Lung (tissue), 12 donors: ENCODE data around the gene TPCN2. TPM values are rescaled to one million over a fixed set of nuclear protein-coding genes. Genes with fewer than 3 reads are reported as not detected.

Source experiments
- ATAC-seq: fragments of 200-7000 bp; cut with Tn5 transposase; one replicate; pipeline ENCODE4 v1.9.1; 2020; ENCODE audit warnings: moderate number of reproducible peaks; ENCODE audit not compliant: insufficient read depth, low FRiP score
- DNase-seq, 3 donors: peaks; one replicate each; pipeline ENCODE4 v3.0.0-alpha.2; 2013 to 2017
- H3K27ac ChIP-seq, 2 donors: one replicate each; pipeline ENCODE4 v1.5.1; 2013; ENCODE audit warnings: mild to moderate bottlenecking in 2 of 2, moderate library complexity in 2 of 2, control low read depth in 1 of 2, inconsistent platforms in 1 of 2, low read depth in 1 of 2, low read length in 1 of 2
- H3K27me3 ChIP-seq, 3 donors: one replicate each; pipeline ENCODE4 v1.5.1; 2013; ENCODE audit warnings: low read length in 2 of 3; ENCODE audit not compliant: control insufficient read depth in 3 of 3, insufficient read depth in 3 of 3
- H3K36me3 ChIP-seq, 4 donors: one replicate each; pipeline ENCODE4 v1.5.1; 2013; ENCODE audit warnings: low read length in 4 of 4, mild to moderate bottlenecking in 1 of 4, moderate library complexity in 1 of 4; ENCODE audit not compliant: control insufficient read depth in 4 of 4, insufficient read depth in 4 of 4
- H3K4me1 ChIP-seq, 5 donors: one replicate each; pipeline ENCODE4 v1.5.1; 2013; ENCODE audit warnings: low read length in 5 of 5, mild to moderate bottlenecking in 2 of 5, moderate library complexity in 1 of 5; ENCODE audit not compliant: control insufficient read depth in 5 of 5, insufficient read depth in 5 of 5
- H3K4me3 ChIP-seq: one replicate; pipeline ENCODE4 v1.5.1; 2013; ENCODE audit warnings: mild to moderate bottlenecking, control low read depth, moderate library complexity
- H3K9ac ChIP-seq, 2 donors: one replicate each; pipeline ENCODE4 v1.5.1; 2013; ENCODE audit warnings: low read length in 2 of 2, control low read depth in 1 of 2; ENCODE audit not compliant: insufficient read depth in 1 of 2
- H3K9me3 ChIP-seq, 4 donors: one replicate each; pipeline ENCODE4 v1.5.1; 2013; ENCODE audit warnings: low read length in 3 of 4, mild to moderate bottlenecking in 1 of 4, moderate library complexity in 1 of 4; ENCODE audit not compliant: control insufficient read depth in 4 of 4, insufficient read depth in 3 of 4
- WGBS, 2 donors: extraction: QIAGEN DNeasy Blood & Tissue Kit; methylation state at CpG; one replicate each; pipeline ENCODE4 v1.1.7; 2013; 5-methylcytosine and 5-hydroxymethylcytosine counted together
- polyA plus RNA-seq, 2 donors: library from polyadenylated mRNA; stranded (reverse); fragments of 200-250 nt; gene quantifications; one replicate each; pipeline ENCODE4 v1.2.1, GENCODE V29; 2013
- total RNA-seq, 2 donors: library from RNA; depleted of rRNA in 1 of 2; stranded (reverse); fragments of >200 nt in 1 of 2; gene quantifications; one replicate each; pipeline ENCODE4 v1.2.1, GENCODE V29; 2014 to 2021
- TF ChIP-seq, protein P1 (sequence below): IDR thresholded peaks from 2 replicates; pipeline ENCODE4 v1.5.1; 2012; ENCODE audit warnings: mild to moderate bottlenecking; ENCODE audit errors: control extremely low read depth, extremely low read depth
- donor health status: control.
- donor health status: control.
- donor health status: Bipolar disorder and iron deficiency.
- donor health status: healthy.
- donor health status: DM: yes; HTN: yes; CAD: no.

The TPCN2 gene
- total and polyA plus RNA-seq, 4 donors, result 10.0 to 25.0 (median 14.5) TPM

DNA sequence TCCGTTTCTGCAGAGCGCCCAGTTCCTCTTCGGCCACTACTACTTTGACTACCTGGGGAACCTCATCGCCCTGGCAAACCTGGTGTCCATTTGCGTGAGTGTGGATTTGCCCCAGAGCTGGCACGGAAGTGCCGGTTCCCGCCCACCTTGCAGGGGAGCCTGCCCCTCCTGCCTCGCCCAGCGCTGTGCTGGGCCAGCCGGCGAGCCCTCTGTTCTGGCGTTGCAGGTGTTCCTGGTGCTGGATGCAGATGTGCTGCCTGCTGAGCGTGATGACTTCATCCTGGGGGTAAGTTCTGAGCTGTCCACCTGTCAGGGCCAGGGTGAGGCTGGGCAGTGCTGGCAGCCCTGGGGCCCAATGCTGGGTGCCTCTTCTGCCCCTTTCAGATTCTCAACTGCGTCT, 29.8 kb downstream of the TPCN2 start:
- DNase-seq (no peak), ATAC-seq (no peak)
- WGBS, 2 donors, result 95 to 97% methylated on average over 15 of the region's 15 CpGs
- Histone ChIP-seq H3K27me3 (no peaks in the 10 kb centered on the region), H3K9ac (no peak overlapping the region), H3K36me3 (peaks cover 0 to 47% (median 18%) of the 10 kb centered on the region in 4 donors), H3K27ac (no peak overlapping the region), H3K9me3 (no peaks in the 10 kb centered on the region), H3K4me1 (peaks cover 0 to 3% (median 0%) of the 10 kb centered on the region in 5 donors), H3K4me3 (no peak overlapping the region)
- TF ChIP-seq, protein P1, sequence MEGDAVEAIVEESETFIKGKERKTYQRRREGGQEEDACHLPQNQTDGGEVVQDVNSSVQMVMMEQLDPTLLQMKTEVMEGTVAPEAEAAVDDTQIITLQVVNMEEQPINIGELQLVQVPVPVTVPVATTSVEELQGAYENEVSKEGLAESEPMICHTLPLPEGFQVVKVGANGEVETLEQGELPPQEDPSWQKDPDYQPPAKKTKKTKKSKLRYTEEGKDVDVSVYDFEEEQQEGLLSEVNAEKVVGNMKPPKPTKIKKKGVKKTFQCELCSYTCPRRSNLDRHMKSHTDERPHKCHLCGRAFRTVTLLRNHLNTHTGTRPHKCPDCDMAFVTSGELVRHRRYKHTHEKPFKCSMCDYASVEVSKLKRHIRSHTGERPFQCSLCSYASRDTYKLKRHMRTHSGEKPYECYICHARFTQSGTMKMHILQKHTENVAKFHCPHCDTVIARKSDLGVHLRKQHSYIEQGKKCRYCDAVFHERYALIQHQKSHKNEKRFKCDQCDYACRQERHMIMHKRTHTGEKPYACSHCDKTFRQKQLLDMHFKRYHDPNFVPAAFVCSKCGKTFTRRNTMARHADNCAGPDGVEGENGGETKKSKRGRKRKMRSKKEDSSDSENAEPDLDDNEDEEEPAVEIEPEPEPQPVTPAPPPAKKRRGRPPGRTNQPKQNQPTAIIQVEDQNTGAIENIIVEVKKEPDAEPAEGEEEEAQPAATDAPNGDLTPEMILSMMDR, result no peak

DNA sequence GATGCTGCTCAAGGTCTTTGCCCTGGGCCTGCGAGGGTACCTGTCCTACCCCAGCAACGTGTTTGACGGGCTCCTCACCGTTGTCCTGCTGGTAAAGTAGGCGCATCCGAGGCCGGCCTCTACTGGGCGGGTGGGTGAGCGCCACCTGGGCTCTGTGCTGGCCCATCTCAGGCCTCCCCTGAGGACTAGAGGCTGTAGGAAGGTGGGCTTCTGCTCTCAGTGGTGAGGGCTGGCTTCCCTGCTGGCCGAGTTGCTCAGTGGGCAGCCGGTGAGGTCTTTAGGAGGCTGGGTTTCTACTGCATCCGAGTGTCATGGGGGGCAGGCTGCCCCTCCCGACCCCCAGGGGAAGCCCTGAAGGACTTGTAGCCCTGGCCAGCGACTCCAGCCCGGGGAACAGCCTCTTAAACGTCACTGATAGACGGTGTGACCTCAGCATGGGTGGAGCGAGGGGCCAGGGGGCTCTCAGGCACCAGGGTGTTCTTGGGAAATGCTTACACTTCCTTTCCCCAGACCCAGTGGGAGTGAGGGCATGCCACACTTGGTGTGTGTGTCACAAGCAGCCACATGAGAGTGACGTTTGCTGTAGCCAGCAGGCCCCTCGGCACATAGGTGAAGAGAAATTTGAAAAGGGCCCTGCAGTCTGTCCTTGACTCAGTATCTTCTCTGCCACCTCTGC, 30.3 kb downstream of the TPCN2 start:
- Histone ChIP-seq H3K4me3 (no peak overlapping the region), H3K27me3 (no peaks in the 10 kb centered on the region), H3K9ac (no peak overlapping the region), H3K9me3 (peaks cover 0 to 1% (median 0%) of the 10 kb centered on the region in 4 donors), H3K36me3 (peaks cover 0 to 49% (median 18%) of the 10 kb centered on the region in 4 donors), H3K4me1 (peaks cover 0 to 3% (median 0%) of the 10 kb centered on the region in 5 donors), H3K27ac (no peak overlapping the region)
- ATAC-seq (no peak), DNase-seq (no peak)
- WGBS, 2 donors, result 74 to 83% methylated on average over 20 of the region's 20 CpGs
- TF ChIP-seq, protein P1, result no peak

DNA sequence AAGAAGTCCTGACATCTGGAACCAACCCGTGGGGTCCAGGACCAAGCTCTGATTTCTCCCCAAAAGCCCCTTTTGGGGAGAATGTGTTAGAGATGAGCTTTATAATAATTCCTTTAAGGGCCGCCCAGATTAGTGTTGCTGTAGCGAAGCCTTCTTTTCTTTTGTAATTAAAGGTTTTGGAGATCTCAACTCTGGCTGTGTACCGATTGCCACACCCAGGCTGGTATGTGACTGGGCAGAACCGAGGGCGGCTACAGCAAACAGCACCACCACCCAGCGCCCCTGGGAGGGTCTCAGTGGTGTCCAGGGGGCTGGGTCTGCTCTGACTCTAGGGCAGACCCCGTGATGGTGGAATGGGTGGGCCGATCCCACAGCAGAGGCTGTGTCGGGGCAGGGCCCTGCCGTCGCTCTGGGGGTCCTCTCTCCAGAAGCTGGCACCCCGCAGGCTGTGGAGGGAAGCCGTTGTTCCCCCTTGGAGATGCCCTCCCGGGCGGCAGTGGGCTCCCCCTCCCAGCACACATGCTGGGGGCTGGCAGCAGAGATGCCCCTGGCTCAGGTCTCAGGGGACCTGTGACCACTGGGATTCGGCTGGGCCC, 31.0 kb downstream of the TPCN2 start:
- H3K36me3 ChIP-seq, result peaks cover 0 to 50% (median 18%) of the 10 kb centered on the region in 4 donors
- no peaks in the 10 kb centered on the region for H3K27me3 ChIP-seq
- H3K4me1 ChIP-seq, result peaks cover 0 to 3% (median 0%) of the 10 kb centered on the region in 5 donors
- H3K4me3 ChIP-seq, result no peak overlapping the region
- WGBS, 2 donors, result 86 to 89% methylated on average over 17 of the region's 17 CpGs
- no peak overlapping the region for H3K27ac ChIP-seq
- TF ChIP-seq, protein P1, result no peak
- DNase-seq (no peak), ATAC-seq (no peak)
- peaks cover 0 to 1% (median 0%) of the 10 kb centered on the region in 4 donors for H3K9me3 ChIP-seq
- H3K9ac ChIP-seq, result no peak overlapping the region
